ENCODE measurements around the gene LHFPL6.

- TF ChIP-seq CTCF (IDR thresholded peaks at IDR 0.05 in 8 of 11, conservative IDR thresholded peaks at IDR 0.05 in 3 of 11): peak; percentile 13 to 58 (median 35)
- TF ChIP-seq POLR2A (IDR thresholded peaks at IDR 0.05): no peak
Observed at GRCh38 chr13:39415008-39415802, 187.8 kb downstream of the LHFPL6 start.
